GM19328 (cell line): ENCODE results near the gene LDLRAD4.

Experiments used
- ATAC-seq: cut with Tn5 transposase; IDR thresholded peaks from one replicate; pipeline ENCODE4 v1.9.1; 2021; ENCODE audit warnings: mild to moderate bottlenecking, moderate library complexity; ENCODE audit not compliant: unreplicated experiment

Gene LDLRAD4

DNA sequence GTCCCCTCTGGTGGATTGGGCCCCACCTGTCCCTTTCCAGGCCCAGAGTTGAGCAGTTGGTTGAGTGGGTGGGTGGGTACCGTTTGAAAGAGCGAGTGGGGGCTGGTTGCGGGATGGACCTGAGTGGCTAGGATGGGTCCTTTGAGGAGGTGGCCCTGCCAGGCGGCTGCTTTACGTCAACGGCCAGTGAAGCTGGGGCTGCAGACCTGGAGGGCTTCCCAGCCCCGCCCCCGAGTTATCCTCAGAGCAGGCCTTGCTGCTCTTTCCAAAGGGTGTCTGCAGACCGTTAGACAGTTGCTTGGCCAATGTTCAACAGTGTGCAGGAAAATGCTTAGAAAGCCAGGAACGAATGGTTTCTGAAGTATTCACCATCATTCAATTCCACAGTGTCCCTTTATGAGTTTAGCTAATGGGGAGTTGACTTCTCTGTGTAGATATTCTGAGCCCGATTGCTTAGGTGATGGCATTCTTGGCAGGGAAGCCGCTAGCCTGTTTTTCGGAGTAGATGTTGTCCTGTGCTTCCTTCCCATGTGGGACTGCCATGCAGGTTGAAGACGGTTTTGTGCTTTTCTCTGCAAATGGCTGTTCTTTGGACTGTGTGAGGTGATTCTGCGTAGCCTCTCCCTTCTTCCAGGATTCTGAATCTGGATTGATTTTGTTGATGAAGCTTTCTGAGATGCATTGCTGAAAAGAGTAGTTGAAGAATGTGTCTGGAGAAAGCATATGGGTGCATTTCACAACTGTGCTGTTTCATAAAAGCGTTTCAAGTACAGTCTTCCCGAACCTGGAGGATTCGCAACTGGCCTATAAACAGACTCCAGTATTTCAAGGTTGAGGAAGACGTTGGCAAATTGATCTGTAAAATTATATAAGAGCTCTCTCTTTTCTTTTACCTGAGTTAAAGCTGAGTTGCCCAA lies 45.8 kb downstream of the LDLRAD4 start:
- ATAC-seq = no peak

DNA sequence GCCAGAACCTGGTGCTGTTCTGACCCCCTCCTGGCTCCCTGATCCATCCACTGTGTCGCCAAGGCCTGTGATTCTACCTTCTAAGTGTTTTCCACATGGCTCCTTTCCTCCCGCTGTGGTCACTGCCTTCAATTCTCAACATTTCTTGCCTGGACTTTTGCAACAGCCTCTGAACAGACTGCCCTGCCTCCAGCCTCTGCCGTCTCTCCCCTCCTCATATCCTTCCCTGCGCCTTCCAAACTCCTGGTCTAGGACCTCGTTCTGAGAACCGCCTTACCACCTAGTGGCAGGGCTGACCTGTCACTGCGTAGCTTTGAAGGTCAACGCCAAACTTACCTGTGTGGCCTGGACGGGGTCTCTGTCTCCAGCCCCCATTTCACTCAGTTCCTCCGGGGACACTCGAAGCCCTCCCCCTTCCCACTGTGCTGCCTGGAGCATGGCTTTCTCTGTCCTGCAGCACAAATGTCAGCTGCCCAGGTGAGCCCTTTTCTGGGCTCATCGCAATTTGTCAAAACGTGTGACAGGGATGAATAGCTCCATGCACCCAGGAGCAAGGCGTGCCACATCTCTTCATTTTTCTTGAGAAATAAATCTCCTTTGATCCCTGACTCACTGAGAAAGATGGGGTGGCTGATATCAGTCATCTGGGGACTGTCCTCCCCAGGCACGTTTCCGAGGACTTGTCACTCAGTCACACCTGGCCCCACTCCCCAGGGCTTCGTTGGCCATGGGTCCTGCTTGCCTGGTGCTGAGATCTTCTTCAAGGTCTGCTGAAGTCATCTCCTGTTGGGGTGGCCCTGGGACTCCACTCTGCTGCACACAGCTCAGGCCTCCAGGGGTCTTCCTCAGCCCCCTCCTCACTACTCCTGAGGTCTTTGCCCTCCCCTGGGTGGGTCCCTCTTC lies 46.7 kb downstream of the LDLRAD4 start:
- ATAC-seq = no peak

DNA sequence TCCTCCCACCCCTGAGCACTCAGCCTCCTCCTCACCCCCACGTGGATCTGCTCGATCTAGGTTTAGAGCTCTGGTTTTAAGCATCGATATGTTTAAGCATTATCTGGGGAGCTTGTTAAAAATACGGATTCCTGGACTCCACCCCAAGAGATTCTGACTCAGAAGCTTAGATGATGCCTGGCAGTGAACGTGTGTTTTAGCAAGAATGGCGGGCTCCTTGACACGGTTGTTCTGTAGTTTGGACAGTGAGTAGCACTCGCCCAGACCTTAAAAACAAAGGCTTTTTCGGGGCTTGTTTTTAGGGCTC lies 47.3 kb downstream of the LDLRAD4 start:
- no peak for ATAC-seq

DNA sequence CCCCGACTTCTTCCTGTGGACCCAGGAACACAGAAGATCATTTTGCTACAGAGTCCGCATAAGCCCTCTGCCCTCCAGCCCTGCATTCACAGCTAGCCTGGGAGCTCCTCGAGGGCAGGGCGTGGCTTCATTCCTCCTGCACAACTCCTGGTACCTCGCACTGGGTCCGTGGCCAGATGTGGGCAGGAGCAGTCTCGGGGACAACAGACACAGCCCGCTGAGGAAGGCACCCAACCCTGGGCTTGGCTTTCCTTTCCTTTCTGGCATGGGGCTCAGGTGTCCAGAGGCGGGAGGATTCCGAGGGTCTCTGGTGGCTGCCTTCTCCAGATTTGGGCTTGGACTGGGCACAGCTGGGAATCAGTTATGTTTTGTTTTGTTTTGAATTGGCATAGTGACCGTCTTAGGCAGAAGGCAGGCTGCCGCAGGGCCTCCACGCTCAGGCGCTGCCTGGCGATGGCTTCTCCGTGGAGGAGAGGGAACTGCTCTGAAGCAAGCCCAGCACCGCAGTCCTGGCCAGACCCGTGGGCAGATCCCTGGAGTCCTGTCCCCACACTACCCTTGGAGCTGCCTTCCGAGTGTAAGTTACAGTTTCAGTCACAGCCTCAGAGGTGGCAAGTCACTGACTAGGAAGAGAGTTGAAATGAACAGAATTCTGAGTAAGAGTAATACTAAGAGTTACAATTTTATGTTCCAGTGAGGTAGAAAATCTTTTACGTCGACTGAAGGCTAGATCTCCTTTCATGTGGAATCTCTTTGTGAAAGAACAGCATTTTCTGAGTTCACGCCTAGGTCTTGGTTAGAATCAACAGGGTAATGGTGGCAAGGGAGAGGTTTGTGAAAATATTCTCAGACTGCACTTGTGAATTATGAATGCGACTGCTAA lies 47.9 kb downstream of the LDLRAD4 start:
- ATAC-seq = no peak

DNA sequence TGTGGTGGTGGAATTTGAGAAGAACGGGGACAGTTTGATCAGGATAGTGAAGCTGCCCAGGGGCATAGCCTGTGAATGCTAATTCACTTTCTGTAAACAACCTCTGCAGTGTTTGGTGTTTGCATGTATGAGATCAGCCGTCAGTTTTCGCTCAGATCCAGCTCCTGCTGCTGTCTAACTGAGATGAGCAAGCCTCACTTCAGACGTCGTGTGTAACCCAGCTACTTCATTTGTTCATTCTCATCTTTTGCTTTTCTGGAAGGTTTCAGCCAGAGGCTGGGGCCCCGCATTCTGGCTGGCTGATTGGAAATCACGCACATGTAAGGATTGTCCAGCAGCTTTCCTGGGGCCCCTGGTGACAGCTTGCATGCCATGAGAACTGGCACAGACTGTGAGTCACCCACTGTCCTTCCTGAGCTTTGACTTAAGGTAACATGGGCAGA lies 48.9 kb downstream of the LDLRAD4 start:
- ATAC-seq = no peak

DNA sequence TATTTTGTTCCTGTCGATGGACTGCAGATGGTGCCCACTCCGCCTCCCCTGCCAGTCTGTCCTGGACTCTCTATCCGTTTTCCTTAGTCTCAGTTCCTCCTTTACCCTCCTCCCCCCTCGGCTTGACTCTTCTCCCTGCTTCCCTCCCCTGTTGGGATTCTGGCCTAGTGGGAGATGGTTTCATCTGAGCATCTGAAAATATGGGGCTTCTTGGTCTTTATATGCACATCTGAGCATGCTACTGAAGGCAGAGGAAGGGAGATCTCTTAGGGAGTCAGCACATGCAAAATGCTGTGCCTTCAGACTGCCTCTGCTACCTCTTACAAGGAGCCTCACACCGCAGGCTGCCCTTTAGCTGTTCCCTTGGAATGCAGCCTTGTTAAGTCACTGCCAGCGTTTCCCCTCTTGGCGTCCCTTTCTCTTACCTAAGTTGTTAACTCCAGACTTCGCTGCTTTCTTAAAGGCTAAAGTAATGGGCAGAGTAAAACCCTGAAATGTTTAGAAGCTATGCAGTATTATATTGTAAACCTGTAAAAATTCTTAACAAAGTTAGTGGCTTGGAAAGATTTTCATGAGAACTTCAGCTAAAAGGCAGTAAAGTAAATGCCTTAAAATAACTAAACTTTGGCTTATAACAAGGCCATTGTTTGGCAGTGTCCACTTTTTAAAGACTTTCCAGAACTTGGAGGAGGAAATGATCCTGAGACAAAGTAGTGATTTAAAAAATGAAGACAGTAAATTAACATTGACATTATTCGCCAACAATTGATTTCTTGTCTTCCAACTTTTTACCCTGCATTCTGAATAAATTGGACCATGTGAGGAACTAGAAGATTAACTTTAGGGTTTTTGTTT lies 49.8 kb downstream of the LDLRAD4 start:
- ATAC-seq = no peak

DNA sequence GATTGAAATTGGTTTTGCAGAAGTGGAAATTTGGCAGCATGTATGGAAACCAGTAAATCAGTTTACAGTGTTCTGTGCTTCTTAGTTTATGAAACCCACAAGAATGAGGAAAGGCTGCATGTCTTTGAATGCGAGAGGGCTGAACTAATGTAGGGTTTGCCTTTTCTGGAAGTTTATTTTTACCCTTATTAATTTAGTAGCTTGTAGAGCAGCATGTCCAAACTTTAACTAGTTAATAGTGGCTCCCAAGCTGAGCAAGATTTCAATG lies 50.4 kb downstream of the LDLRAD4 start:
- ATAC-seq = no peak

DNA sequence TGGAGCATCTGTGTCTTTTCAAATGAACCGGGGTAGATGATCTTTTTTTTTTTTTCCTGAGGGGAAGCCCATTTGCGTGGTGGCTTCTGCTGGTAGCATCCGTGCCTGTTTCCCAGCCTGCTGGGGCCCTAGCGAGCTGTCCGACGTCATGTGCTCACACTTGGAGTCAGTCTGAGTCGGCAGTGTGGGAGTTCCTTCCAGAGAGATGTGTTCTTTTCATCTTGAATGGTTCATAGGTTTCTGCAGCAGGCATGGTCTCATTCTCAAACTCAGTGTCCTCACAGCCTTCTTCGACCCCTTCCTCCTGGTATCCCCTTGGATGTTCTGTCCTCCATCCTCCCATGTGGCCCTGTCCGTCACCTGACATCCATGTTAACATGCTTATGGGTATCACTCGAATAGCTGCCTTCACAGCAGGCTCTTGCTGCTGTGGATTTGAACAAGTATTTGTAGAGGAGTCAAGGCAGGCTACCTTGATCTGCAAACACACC lies 51.0 kb downstream of the LDLRAD4 start:
- no peak for ATAC-seq

DNA sequence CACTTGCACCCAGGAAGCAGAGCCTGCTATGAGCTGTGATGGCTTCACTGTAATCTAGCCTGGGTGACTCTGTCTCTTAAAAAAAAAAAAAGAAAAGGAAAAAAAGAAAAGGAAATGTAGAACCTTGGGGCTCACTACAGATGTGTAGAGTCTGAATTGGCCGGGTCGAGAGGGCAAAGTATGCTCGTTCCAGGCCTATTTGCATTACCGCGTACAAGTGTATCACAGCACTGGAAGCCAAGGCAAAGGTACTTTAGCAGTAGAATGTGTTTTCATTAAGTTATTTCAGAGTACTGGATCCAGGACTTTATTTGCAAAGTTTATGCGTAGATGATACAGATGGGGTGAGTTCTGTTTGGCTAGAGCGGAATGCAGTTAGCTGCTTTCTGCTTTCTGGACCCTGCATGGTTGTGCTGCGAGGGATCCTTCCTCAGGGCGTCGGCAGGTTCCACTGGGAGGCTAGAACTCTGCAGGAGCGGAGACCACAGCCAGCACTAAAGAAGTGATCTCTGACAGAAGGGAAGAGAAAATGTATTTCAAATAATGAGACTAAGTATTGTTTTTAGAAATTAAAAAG lies 51.8 kb downstream of the LDLRAD4 start:
- ATAC-seq = no peak

DNA sequence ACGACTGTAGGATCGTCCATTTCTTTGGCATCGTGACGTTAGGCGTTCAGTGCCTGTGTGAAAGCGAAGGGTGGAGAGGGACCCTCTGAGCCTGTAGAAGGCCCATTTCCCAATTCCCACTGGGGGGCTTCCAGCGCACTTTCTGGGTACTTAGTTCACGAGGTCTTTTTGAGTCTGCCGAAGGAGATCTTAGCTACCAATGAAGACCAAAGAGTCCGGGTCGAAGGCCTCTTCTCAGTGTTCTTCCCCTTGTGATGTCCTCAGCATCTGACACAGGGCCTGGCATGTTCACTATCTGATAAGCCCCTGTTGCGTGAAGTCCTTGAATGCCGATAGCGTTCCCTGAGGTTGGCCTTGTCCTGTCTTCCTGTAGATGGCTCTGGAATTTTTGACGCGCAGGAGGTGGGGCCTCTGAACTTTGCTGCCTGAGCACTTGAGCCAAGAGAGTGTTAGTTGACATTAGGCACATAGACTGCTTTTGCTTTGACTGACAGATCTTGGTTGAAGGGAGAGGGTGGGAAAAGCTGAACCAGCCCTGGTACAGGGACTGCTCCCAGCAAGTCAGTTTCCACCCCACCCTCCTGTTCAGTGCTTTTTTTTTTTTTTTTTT lies 52.8 kb downstream of the LDLRAD4 start:
- no peak for ATAC-seq

DNA sequence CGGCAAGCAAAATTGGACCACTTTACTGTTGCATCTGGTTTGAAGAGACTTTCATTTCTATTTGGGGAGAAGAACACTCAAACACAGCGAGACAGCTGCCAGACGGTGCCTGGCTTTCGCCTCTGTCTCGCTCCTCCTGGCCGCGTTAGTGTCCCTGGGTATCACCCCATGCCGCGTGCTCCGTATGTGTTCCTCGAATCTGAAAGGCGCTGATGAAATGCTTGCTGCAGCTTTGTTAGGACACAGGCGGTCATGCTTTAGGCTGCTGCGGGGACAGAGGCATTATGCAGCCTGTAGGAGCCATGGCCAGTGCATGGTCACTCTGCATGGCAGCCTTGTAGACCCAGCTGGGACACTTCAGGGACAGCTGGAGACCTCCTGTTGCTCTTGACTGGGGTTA lies 53.9 kb downstream of the LDLRAD4 start:
- ATAC-seq = no peak

DNA sequence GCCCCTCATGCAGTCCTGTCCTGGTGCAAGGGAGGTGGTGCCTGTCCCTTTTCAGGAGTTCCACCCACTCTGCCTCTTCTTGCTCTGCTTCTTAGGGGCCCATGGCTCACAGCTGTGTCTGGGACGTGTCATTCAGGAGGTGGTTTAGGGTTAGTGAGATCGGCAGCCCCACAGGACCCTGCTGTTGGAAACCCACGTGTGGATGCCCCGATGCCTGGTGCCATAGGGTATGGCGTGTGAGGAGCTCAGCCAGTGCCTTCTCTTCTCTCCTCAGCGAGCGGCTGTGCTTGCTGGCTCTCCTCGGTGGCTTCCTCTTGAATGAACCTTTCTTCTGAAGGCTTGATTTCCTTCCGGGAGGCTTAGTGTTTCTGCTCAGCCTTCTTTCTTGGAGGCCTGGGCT lies 55.2 kb downstream of the LDLRAD4 start:
- no peak for ATAC-seq

DNA sequence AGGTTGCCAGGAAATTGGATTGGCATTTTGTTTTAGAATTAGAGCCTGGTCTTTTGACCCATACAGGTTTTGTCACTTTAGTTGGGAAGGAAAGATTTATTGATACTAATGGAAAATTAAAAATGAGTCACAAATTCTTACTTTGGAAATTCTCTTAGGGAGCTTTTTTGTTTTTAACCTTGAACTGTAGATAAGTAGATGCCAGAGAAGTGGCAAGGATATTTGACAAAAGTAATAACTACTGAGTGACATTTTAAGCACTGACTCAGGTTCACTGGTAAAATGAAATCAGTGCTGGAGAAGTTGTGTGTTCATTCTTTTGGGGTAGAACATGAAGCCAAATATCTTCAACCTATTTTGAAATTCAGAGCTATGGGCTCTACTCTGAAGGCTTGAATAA lies 56.5 kb downstream of the LDLRAD4 start:
- ATAC-seq = no peak

DNA sequence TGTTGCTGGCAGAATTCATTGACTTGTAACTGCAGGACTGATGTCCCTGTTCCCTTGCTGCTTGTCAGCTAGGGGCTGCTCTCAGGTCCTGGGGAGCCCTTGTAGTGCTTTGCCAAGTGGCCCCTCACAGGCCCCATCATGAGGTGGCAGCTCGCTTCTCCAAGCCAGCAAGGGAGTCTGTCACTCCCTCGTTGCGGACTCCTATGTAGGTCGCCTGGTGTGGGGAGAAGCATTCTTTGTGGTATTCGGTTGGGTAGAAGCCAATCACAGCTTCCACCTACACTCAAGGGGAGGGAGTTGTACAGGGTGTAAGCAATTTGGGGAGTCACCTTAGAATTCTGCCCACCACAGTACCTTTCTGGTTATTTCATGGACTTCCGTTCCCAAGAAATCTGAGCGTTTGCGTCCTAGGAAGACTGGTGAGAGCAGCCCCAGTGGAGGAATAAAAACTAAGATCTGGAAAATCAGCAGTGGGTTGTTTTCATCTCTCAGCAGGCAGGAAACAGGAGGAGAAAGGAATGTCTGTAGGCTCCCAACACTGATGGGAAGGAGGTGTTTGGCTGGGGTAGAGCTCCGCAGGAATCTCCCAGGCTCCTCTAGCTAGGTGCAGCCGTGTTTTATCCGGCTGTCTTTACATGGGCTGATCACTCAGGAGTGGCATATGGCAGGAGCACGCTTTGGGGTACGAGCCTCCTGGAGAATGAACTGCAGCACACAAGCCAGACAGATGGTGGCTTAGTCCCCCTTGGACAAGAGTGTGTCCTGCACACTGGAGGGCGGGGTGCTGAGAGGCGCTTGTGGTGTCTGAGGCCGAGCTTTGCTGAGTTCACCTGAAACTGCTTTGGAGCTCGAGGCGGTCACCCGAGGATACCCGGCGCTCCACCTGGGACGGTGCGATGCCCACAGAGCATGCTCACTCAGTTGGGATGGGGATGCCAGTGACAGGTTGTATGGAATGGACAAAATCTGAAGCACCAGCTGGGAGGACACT lies 58.3 kb downstream of the LDLRAD4 start:
- no peak for ATAC-seq

DNA sequence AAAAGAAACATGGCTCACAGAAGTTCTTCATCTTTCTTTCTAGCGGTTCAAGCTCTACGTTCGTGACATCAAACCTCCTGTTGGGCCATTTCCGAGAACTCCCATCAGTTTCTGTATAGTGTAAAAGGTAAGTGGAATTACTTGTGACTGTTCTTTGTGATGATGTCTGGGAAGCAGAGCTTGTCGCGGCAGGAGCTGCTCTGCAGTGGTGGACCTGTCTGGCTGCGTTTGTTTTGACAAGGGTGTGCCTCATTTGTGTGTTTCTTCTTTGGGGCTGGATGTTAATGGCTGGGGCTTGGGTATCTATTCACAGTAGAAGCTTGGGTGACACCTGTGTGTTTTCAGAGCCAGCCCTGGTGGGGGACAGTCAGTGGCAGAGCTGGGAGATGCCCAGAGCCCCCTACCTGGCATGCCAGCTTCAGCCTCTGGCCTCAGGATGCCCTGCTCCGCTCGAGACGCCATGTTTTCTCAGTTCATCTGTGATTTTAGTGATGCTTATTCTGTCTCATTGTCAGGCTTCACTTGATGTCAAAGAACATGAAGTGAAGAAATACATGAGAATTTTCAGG lies 59.6 kb downstream of the LDLRAD4 start:
- ATAC-seq = no peak

DNA sequence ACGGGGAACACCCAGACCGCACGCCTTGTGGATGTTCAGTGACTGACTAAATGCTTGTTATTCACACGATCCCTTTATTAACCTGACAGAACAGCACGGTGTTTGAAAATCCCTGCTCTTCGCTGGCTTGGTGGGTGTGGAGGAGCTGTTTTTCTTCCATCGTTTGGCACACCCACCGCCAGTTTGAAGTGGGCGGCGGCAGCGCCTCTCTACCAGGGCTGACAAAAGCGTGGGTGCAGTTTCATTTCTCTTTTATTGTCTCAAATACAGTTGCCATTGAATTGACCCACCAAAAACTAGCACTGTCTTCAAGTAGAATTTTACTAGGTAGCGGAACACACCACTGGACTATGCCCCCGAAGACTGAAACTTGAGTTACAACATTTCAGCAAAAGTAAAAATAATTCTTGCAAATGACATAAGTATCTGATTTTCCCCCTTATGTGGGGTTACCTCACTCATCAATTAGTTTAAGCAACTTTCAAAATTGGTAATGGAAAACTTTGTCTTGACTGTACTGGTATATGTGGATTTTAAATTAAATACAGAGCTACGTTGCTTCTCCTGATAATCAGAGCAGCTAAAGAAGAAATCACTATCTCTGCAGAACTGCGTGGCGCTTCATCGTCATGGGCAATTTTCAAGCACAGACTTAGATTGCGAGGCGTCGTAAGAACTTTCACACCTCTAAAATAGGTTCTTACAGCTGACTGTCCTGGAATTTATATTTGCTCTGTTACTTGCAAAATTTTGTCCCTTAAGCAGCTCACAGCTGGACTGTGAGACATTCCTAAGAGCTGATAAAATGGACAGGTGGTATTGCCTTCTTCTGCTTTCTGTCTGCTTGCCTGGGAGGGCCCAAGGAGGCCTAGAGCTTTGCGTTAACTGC lies 60.9 kb downstream of the LDLRAD4 start:
- ATAC-seq = no peak
